AG09319 (cell line): ENCODE measurements around the gene L3MBTL4.

Source experiments
- DNase-seq: peaks from one replicate; pipeline ENCODE4 v3.0.0-alpha.2; 2010; ENCODE audit warnings: low read depth; ENCODE audit errors: extremely low read depth
- CTCF ChIP-seq: IDR thresholded peaks from 2 replicates; pipeline ENCODE4 v1.5.1; 2011; ENCODE audit warnings: low read depth, mild to moderate bottlenecking, inconsistent platforms, low read length, moderate library complexity

L3MBTL4 gene

GRCh38 chr18:5997361-5997760, 417.4 kb downstream of the L3MBTL4 start:
- no peak for DNase-seq
- no peak for TF ChIP-seq CTCF

- no peak for DNase-seq
- TF ChIP-seq CTCF = no peak
Observed at GRCh38 chr18:5995626-5996025, 419.1 kb downstream of the L3MBTL4 start.

- DNase-seq = no peak
- TF ChIP-seq CTCF = no peak
Observed at GRCh38 chr18:5993938-5994337, 420.8 kb downstream of the L3MBTL4 start.

GRCh38 chr18:5992381-5992780, 422.3 kb downstream of the L3MBTL4 start:
- no peak for TF ChIP-seq CTCF
- DNase-seq = no peak

- DNase-seq = no peak
Observed at GRCh38 chr18:5987249-5987648, 427.5 kb downstream of the L3MBTL4 start.

GRCh38 chr18:5986257-5986931, 428.3 kb downstream of the L3MBTL4 start:
- no peak for TF ChIP-seq CTCF
- no peak for DNase-seq

More at GRCh38 chr18:5987249-5987648, 427.5 kb downstream of the L3MBTL4 start:
- TF ChIP-seq CTCF = no peak

GRCh38 chr18:5984245-5984644, 430.5 kb downstream of the L3MBTL4 start:
- no peak for DNase-seq
- no peak for TF ChIP-seq CTCF
